Natural killer cell (primary cell): ENCODE data around the gene SPOCD1. TPM values are rescaled to one million over a fixed set of nuclear protein-coding genes. Genes with fewer than 3 reads are reported as not detected.

Source experiments
- ATAC-seq, 3 donors: fragments of 150-1000 bp in 2 of 3; fragments of 200-7000 bp in 1 of 3; cut with Tn5 transposase; 1 replicate in 1 of 3; 2 replicates in 2 of 3; pipeline ENCODE4 v1.10.0; 2021; ENCODE audit warnings: mild to moderate bottlenecking in 2 of 3, moderate library complexity in 2 of 3
- DNase-seq, 2 donors: peaks; one replicate each; pipeline versions ENCODE4 v3.0.0 to v3.0.0-alpha.2; 2013 to 2021; ENCODE audit warnings: mixed read lengths in 1 of 2
- H3K27ac ChIP-seq: one replicate; pipeline ENCODE4 v1.5.1; 2013; ENCODE audit warnings: mild to moderate bottlenecking, low read length
- H3K27me3 ChIP-seq: one replicate; pipeline ENCODE4 v1.6.1; 2013; ENCODE audit warnings: low read length; ENCODE audit not compliant: control insufficient read depth, insufficient read depth
- H3K36me3 ChIP-seq: one replicate; pipeline ENCODE4 v1.6.1; 2013; ENCODE audit warnings: low read length; ENCODE audit not compliant: control insufficient read depth, insufficient read depth
- H3K4me1 ChIP-seq: one replicate; pipeline ENCODE4 v1.6.1; 2013; ENCODE audit warnings: low read length; ENCODE audit not compliant: control insufficient read depth, insufficient read depth
- H3K4me3 ChIP-seq: one replicate; pipeline ENCODE4 v1.5.1; 2013; ENCODE audit warnings: low read length
- H3K9me3 ChIP-seq: one replicate; pipeline ENCODE4 v1.6.1; 2013; ENCODE audit warnings: low read length; ENCODE audit not compliant: control insufficient read depth, insufficient read depth
- H3K27ac Mint-ChIP-seq, 2 donors: one replicate each; pipeline ENCODE4 v1.8.0; 2022; ENCODE audit warnings: mild to moderate bottlenecking in 2 of 2, mixed read lengths in 2 of 2, moderate library complexity in 1 of 2
- H3K27me3 Mint-ChIP-seq, 2 donors: one replicate each; pipeline ENCODE4 v1.8.0; 2022; ENCODE audit warnings: low read depth in 2 of 2, mixed read lengths in 2 of 2
- H3K36me3 Mint-ChIP-seq: one replicate; pipeline ENCODE4 v1.8.0; 2022; ENCODE audit warnings: mixed read lengths
- H3K4me1 Mint-ChIP-seq, 2 donors: one replicate each; pipeline ENCODE4 v1.8.0; 2022; ENCODE audit warnings: mixed read lengths in 2 of 2
- H3K4me3 Mint-ChIP-seq: one replicate; pipeline ENCODE4 v1.8.0; 2022; ENCODE audit warnings: mild to moderate bottlenecking, moderate library complexity, mixed read lengths
- H3K9me3 Mint-ChIP-seq, 2 donors: one replicate each; pipeline ENCODE4 v1.8.0; 2022; ENCODE audit warnings: mixed read lengths in 2 of 2
- WGBS: methylation state at CpG from one replicate; pipeline ENCODE4 v1.1.7; 2013; ENCODE audit warnings: missing lambda C conversion rate; ENCODE audit not compliant: insufficient coverage; 5-methylcytosine and 5-hydroxymethylcytosine counted together
- intact Hi-C: fragments of 100-400 bp; cut with micrococcal nuclease; formaldehyde crosslinking; loops from one replicate; pipeline ENCODE4 v1.14.2; 2022
- total RNA-seq, 4 donors: library from RNA; stranded (reverse); fragments of 120-200 nt in 1 of 4; gene quantifications; one replicate each; pipeline versions ENCODE4 v1.2.3 to v1.2.4, GENCODE V29; 2013 to 2022
- TF ChIP-seq, protein P1 (sequence below): fragments of 200-600 bp; IDR thresholded peaks from one replicate; pipeline ENCODE4 v1.8.0; 2022; ENCODE audit warnings: antibody characterized with exemption

The SPOCD1 gene
- total RNA-seq, 3 donors from 2014 or later (not counting 1 experiment from before 2014, with no cell fraction given): 0.54 to 0.68 TPM; not detected in 1

DNA sequence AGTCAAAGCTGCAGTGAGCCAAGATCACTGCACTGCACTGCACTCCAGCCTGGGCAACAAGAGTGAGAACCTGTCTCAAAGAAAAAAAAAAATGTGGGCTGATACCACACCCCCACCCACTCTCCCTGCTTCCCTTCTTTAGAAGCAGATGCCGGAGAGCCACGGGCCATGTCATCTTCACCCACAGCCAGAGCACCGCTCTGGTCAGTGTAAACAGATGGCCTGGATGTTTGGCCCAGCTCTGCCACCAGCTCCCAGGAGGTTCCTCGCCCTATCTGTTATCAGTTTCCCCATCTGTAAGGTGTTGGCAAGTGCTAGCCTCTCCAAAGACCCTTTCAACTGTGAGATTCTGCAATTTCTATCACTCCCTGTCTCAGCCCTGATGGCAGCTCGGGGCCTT is 39.8 kb downstream of the SPOCD1 start:
- no peaks in the 10 kb centered on the region for H3K36me3 ChIP-seq
- 75% methylated on average over 5 of the region's 5 CpGs for WGBS
- no peaks in the 10 kb centered on the region for H3K9me3 Mint-ChIP-seq
- H3K36me3 Mint-ChIP-seq: no peaks in the 10 kb centered on the region
- H3K27ac Mint-ChIP-seq: no peak overlapping the region
- no peak for DNase-seq
- no peak overlapping the region for H3K4me3 Mint-ChIP-seq
- peaks cover 31 to 46% of the 10 kb centered on the region in 2 donors for H3K27me3 Mint-ChIP-seq
- H3K27ac ChIP-seq: no peak overlapping the region
- H3K4me1 ChIP-seq: peaks cover 21% of the 10 kb centered on the region
- intact Hi-C loops: no loop called here
- H3K9me3 ChIP-seq: no peaks in the 10 kb centered on the region
- peaks cover 9 to 13% of the 10 kb centered on the region in 2 donors for H3K4me1 Mint-ChIP-seq
- H3K4me3 ChIP-seq: no peak overlapping the region
- TF ChIP-seq, protein P1, sequence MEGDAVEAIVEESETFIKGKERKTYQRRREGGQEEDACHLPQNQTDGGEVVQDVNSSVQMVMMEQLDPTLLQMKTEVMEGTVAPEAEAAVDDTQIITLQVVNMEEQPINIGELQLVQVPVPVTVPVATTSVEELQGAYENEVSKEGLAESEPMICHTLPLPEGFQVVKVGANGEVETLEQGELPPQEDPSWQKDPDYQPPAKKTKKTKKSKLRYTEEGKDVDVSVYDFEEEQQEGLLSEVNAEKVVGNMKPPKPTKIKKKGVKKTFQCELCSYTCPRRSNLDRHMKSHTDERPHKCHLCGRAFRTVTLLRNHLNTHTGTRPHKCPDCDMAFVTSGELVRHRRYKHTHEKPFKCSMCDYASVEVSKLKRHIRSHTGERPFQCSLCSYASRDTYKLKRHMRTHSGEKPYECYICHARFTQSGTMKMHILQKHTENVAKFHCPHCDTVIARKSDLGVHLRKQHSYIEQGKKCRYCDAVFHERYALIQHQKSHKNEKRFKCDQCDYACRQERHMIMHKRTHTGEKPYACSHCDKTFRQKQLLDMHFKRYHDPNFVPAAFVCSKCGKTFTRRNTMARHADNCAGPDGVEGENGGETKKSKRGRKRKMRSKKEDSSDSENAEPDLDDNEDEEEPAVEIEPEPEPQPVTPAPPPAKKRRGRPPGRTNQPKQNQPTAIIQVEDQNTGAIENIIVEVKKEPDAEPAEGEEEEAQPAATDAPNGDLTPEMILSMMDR: no peak
- no peak for ATAC-seq
- peaks cover 29% of the 10 kb centered on the region for H3K27me3 ChIP-seq

DNA sequence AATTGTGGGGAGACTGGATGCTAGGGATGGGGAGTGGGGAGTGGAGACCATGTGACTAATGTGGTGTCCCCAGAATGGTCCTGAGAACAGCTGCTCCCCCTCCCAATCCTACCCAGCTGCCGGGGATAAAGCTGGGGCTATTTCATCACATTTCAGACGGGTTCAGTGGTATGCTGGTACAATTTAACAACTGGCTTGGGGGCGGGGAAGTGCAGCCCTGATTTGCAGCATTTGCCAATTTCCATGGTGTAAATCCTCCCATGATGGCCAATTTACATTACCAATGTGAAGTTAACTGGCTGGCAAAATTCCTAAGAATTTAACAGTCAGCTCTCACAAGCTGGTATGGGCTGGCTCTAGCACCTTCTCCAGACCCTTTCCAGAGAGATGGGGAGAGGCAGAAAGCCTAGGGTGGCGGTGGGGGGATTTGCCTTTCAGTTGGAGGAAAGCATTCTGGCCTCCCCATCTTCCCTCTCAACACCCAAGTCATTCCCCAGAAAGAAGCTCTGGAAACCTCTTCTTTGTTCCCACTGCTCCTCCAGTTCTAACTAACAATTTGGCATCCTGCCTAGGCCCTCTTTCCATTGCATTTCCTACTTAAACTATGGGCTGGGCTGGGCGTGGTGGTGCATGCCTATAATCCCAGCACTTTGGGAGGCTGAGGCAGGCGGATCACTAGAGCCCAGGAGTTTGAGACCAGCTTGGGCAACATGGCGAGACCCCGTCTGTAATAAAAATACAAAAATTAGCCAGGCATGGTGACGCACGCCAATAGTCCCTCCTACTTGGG is 40.4 kb downstream of the SPOCD1 start:
- H3K4me1 ChIP-seq: peaks cover 21% of the 10 kb centered on the region
- peaks cover 29% of the 10 kb centered on the region for H3K27me3 ChIP-seq
- H3K27me3 Mint-ChIP-seq: peaks cover 31 to 46% of the 10 kb centered on the region in 2 donors

GRCh38 chr1:31774495-31774894 is 41.3 kb downstream of the SPOCD1 start:
- H3K4me1 Mint-ChIP-seq: peaks cover 9 to 15% of the 10 kb centered on the region in 2 donors
- no peak overlapping the region for H3K4me3 ChIP-seq
- H3K27me3 Mint-ChIP-seq: peaks cover 31 to 46% of the 10 kb centered on the region in 2 donors
- TF ChIP-seq, protein P1: no peak
- H3K4me3 Mint-ChIP-seq: no peak overlapping the region
- no peaks in the 10 kb centered on the region for H3K9me3 ChIP-seq
- no peak overlapping the region for H3K27ac Mint-ChIP-seq
- peaks cover 21% of the 10 kb centered on the region for H3K4me1 ChIP-seq
- H3K36me3 Mint-ChIP-seq: no peaks in the 10 kb centered on the region
- WGBS: 76% methylated on average over 3 of the region's 3 CpGs
- H3K9me3 Mint-ChIP-seq: no peaks in the 10 kb centered on the region
- DNase-seq (no peak), ATAC-seq (no peak)
- H3K27ac ChIP-seq: no peak overlapping the region
- H3K27me3 ChIP-seq: peaks cover 29% of the 10 kb centered on the region
- H3K36me3 ChIP-seq: no peaks in the 10 kb centered on the region
- intact Hi-C loops: no loop called here

More for the DNA sequence above, 40.4 kb downstream of the SPOCD1 start:
- Mint-ChIP-seq H3K9me3 (no peaks in the 10 kb centered on the region), H3K36me3 (no peaks in the 10 kb centered on the region), H3K27ac (no peak overlapping the region), H3K4me1 (peaks cover 9 to 13% of the 10 kb centered on the region in 2 donors), H3K4me3 (no peak overlapping the region)
- no peak for ATAC-seq
- intact Hi-C loops: no loop called here
- Histone ChIP-seq H3K9me3 (no peaks in the 10 kb centered on the region), H3K27ac (no peak overlapping the region), H3K36me3 (no peaks in the 10 kb centered on the region), H3K4me3 (no peak overlapping the region)
- 91% methylated on average over 10 of the region's 10 CpGs for WGBS
- TF ChIP-seq, protein P1: no peak
- DNase-seq: no peak
